ENCODE measurements around the gene TMEM140.
A peak's percentile ranks its signal among the peaks of the same experiment; 100 is the strongest.

Gene TMEM140

GRCh38 chr7:135205850-135206249, 58.0 kb downstream of the TMEM140 start:
- TF ChIP-seq, protein P1, sequence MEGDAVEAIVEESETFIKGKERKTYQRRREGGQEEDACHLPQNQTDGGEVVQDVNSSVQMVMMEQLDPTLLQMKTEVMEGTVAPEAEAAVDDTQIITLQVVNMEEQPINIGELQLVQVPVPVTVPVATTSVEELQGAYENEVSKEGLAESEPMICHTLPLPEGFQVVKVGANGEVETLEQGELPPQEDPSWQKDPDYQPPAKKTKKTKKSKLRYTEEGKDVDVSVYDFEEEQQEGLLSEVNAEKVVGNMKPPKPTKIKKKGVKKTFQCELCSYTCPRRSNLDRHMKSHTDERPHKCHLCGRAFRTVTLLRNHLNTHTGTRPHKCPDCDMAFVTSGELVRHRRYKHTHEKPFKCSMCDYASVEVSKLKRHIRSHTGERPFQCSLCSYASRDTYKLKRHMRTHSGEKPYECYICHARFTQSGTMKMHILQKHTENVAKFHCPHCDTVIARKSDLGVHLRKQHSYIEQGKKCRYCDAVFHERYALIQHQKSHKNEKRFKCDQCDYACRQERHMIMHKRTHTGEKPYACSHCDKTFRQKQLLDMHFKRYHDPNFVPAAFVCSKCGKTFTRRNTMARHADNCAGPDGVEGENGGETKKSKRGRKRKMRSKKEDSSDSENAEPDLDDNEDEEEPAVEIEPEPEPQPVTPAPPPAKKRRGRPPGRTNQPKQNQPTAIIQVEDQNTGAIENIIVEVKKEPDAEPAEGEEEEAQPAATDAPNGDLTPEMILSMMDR (IDR thresholded peaks at IDR 0.05; ENCODE audit: extremely low read depth, missing control alignments) = no peak
- DNase-seq (ENCODE audit: low spot score) = no peak

GRCh38 chr7:135206941-135207391, 59.1 kb downstream of the TMEM140 start:
- DNase-seq (ENCODE audit: low spot score) = peak; percentile 66
- TF ChIP-seq, protein P1 (IDR thresholded peaks at IDR 0.05; ENCODE audit: extremely low read depth, missing control alignments) = no peak

GRCh38 chr7:135207406-135208101, 59.7 kb downstream of the TMEM140 start:
- peak; percentile 62 for DNase-seq (ENCODE audit: low spot score)
- TF ChIP-seq, protein P1 (IDR thresholded peaks at IDR 0.05; ENCODE audit: extremely low read depth, missing control alignments) = no peak

DNA sequence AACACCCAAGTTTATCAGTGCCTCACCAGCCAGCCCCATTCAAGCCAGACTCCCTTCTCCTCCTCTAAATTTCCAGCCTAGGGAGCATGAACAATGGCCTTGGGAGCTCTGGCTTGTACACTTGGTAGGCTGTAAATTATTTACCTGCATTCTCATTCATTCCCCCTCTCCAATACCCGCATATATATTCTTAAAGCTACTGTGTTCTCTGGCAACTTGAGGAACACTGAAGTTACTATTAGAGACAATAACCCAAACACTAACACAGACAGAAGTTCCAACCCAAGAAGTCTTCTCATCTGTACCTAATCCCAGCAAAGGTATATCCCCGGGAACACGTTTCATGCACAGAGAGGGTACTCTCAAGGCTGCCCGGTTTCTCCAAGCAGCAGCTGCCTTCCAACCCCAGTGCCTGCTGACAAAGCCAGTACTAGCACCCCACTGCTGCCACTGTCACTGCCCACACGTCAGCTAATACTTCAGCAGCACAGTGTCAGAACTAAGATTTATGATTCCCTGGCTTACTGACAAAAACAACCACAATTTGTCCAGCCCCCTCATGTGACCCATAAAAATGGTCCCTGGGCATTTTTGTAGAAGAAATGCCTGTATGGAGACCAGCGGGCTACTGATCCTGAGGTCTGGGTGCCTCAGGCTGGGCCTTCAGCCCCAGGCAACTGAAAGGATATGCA, 60.4 kb downstream of the TMEM140 start:
- TF ChIP-seq, protein P1 (IDR thresholded peaks at IDR 0.05; ENCODE audit: extremely low read depth, missing control alignments) = no peak
- no peak for DNase-seq (ENCODE audit: low spot score)

GRCh38 chr7:135209225-135209834, 61.5 kb downstream of the TMEM140 start:
- no peak for DNase-seq (ENCODE audit: low spot score)
- TF ChIP-seq, protein P1 (IDR thresholded peaks at IDR 0.05; ENCODE audit: extremely low read depth, missing control alignments) = no peak

GRCh38 chr7:135210888-135211178, 63.0 kb downstream of the TMEM140 start:
- DNase-seq (ENCODE audit: low spot score) = no peak

More at GRCh38 chr7:135210888-135211178, 63.0 kb downstream of the TMEM140 start:
- TF ChIP-seq, protein P1 (IDR thresholded peaks at IDR 0.05; ENCODE audit: extremely low read depth, missing control alignments) = no peak
